HUES6 (cell line): ENCODE results near the gene POLR1A.

Source experiments
- H3K27ac ChIP-seq: 2 replicates; pipeline ENCODE4 v1.7.0; 2013; ENCODE audit warnings: low read depth, mild to moderate bottlenecking, low read length, inconsistent platforms
- H3K27me3 ChIP-seq: 2 replicates; pipeline ENCODE4 v1.6.1; 2013; ENCODE audit warnings: low read length; ENCODE audit not compliant: control insufficient read depth, insufficient read depth
- H3K36me3 ChIP-seq: 2 replicates; pipeline ENCODE4 v1.6.1; 2013; ENCODE audit warnings: low read length; ENCODE audit not compliant: control insufficient read depth, insufficient read depth
- H3K4me1 ChIP-seq: 2 replicates; pipeline ENCODE4 v1.6.1; 2013; ENCODE audit warnings: low read length; ENCODE audit not compliant: control insufficient read depth, insufficient read depth
- H3K4me3 ChIP-seq: 2 replicates; pipeline ENCODE4 v1.5.1; 2013; ENCODE audit warnings: low read depth, low read length
- H3K9ac ChIP-seq: one replicate; pipeline ENCODE4 v1.6.1; 2013; ENCODE audit warnings: mild to moderate bottlenecking, low read length
- H3K9me3 ChIP-seq: 2 replicates; pipeline ENCODE4 v1.6.1; 2013; ENCODE audit warnings: low read depth, low read length; ENCODE audit not compliant: control insufficient read depth, insufficient read depth

Gene POLR1A

DNA sequence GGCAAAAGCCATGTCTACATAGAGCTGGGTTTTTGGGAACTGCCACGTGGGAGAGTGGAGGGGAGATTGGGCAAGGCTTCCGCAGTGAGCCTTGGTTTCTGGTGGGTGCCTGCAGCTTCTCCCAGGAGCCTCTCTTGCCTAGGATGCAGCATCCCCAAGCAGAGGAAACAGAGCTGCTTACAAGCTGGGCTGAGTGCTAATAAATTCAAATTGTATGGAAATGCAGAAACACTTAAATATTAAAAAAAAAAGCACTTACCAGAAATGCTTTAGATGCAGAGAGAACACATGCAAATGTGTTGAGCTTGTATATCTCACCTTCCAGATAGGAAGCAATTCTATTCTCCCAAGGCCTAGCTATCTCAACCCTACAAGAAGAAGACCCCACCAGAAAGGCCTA, 120.9 kb downstream of the POLR1A start:
- Histone ChIP-seq H3K4me3 (no peak overlapping the region), H3K36me3 (no peaks in the 10 kb centered on the region)

GRCh38 chr2:85983766-85984165, 121.9 kb downstream of the POLR1A start:
- Histone ChIP-seq H3K4me3 (no peak overlapping the region), H3K4me1 (no peaks in the 10 kb centered on the region), H3K36me3 (no peaks in the 10 kb centered on the region), H3K9ac (no peak overlapping the region), H3K27ac (no peak overlapping the region), H3K27me3 (no peaks in the 10 kb centered on the region), H3K9me3 (no peaks in the 10 kb centered on the region)

More for the DNA sequence above, 120.9 kb downstream of the POLR1A start:
- Histone ChIP-seq H3K9me3 (no peaks in the 10 kb centered on the region), H3K4me1 (no peaks in the 10 kb centered on the region), H3K9ac (no peak overlapping the region), H3K27ac (no peak overlapping the region), H3K27me3 (no peaks in the 10 kb centered on the region)

DNA sequence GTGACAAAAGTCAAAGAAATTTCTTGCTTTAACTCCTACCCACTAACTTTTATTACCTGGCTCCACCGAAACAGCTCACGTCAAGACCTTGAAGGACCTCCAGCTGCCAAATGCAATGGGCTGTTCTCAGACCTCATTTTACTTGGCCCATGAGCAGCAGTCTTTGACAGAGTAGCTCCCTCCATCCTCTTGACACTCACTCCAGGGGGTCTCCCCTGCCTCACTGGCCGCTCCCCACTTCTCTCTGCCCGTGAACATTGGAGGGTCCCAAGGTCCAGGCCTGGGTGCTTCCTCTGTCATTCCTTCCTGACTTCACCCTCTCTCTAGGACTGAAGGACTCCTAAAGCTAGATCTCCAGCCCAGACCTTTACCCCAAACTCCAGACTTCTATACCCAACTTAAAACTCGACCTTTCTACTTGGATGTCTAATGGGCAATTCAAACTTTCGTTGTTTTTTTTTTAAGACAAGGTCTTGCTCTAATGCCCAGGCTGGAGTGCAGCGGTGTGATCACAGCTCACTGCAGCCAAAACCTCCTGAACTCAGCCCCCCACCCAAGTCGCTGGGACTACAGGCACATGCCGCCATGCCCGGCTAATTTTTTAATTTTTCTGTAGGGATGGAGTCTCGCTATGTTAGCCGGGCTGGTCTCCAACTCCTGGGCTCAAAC, 124.0 kb downstream of the POLR1A start:
- Histone ChIP-seq H3K27me3 (no peaks in the 10 kb centered on the region), H3K4me3 (no peak overlapping the region), H3K36me3 (no peaks in the 10 kb centered on the region), H3K9ac (no peak overlapping the region), H3K4me1 (no peaks in the 10 kb centered on the region), H3K9me3 (no peaks in the 10 kb centered on the region), H3K27ac (no peak overlapping the region)

GRCh38 chr2:85978883-85979780, 126.6 kb downstream of the POLR1A start:
- Histone ChIP-seq H3K4me1 (no peaks in the 10 kb centered on the region), H3K9ac (no peak overlapping the region), H3K27ac (no peak overlapping the region), H3K9me3 (no peaks in the 10 kb centered on the region), H3K4me3 (no peak overlapping the region), H3K36me3 (no peaks in the 10 kb centered on the region), H3K27me3 (no peaks in the 10 kb centered on the region; the same call in 1 of the 2 replicates)

- H3K9ac ChIP-seq, result no peak overlapping the region
- H3K27ac ChIP-seq, result no peak overlapping the region
- H3K9me3 ChIP-seq, result peaks cover 10% of the 10 kb centered on the region; the same call in 1 of the 2 replicates
- no peaks in the 10 kb centered on the region; the same call in 1 of the 2 replicates for H3K27me3 ChIP-seq
- H3K36me3 ChIP-seq, result no peaks in the 10 kb centered on the region
- H3K4me3 ChIP-seq, result no peak overlapping the region
- H3K4me1 ChIP-seq, result no peaks in the 10 kb centered on the region
Measured at GRCh38 chr2:85976106-85976920, 129.4 kb downstream of the POLR1A start.

GRCh38 chr2:85975581-85975980, 130.1 kb downstream of the POLR1A start:
- Histone ChIP-seq H3K9ac (no peak overlapping the region), H3K27ac (no peak overlapping the region), H3K27me3 (no peaks in the 10 kb centered on the region; the same call in 1 of the 2 replicates), H3K4me1 (no peaks in the 10 kb centered on the region), H3K36me3 (no peaks in the 10 kb centered on the region), H3K4me3 (no peak overlapping the region), H3K9me3 (peaks cover 15% of the 10 kb centered on the region)

DNA sequence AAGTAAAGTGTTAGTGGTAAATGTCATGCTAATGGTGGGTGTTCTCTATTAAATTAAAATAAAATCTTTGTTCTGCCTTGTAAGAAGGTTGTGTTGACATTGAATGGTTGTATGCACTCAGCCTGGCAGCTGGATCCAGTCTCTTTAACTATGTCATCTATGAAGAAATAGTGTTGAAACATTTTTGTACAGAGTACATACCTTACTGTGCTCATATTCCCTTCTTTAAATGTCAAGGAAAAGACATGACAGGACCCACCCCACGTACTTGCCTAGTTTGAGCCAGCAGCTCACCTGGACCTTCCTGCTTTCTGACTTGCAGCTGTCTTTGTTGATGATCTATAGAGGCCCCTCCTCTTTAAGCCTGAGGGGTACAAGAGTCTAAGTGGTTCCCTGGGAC, 131.3 kb downstream of the POLR1A start:
- Histone ChIP-seq H3K27ac (no peak overlapping the region), H3K27me3 (no peaks in the 10 kb centered on the region; the same call in 1 of the 2 replicates), H3K9ac (no peak overlapping the region), H3K4me3 (no peak overlapping the region), H3K9me3 (peaks cover 18% of the 10 kb centered on the region), H3K36me3 (no peaks in the 10 kb centered on the region), H3K4me1 (no peaks in the 10 kb centered on the region)

DNA sequence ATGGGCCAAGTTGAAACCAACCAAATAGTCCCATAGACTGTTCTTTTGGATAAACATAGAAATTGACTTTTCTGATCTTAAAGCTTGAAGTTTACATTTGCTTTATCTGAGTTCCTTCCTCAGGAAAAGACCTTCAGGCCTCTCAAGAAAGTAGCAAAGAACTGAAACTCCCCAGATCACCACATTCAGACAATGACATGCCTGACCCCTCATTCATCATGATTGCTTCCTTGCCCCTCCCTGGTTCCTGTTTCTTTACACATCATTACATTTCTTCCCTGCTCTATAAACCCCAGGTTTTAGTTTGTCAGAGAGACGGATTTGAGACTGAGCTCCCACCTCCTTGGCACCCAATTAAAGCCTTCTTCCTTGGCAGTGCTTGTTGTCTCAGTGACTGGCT, 133.3 kb downstream of the POLR1A start:
- H3K36me3 ChIP-seq, result no peaks in the 10 kb centered on the region
- no peaks in the 10 kb centered on the region; the same call in 1 of the 2 replicates for H3K27me3 ChIP-seq
- H3K4me1 ChIP-seq, result no peaks in the 10 kb centered on the region

DNA sequence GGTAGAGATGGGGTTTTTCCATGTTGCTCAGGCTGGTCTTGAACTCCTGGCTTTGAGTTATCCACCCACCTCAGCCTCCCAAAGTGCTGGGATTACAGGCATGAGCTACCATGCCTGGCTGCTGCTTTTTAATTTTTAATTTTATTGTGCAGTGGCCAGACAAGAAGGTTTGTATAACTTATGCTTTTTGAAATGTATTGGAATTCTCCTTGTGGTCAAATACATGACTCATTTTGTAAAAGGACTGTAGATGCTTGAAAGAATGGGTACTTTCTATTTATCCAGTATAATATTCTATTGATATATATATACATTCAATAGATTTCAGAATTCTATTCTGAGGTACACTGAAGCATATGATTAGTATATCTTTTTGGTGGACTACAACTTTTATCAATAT, 134.3 kb downstream of the POLR1A start:
- Histone ChIP-seq H3K27me3 (no peaks in the 10 kb centered on the region; the same call in 1 of the 2 replicates), H3K27ac (no peak overlapping the region), H3K9me3 (peaks cover 18% of the 10 kb centered on the region), H3K36me3 (no peaks in the 10 kb centered on the region), H3K9ac (no peak overlapping the region), H3K4me1 (no peaks in the 10 kb centered on the region), H3K4me3 (no peak overlapping the region)

More for the DNA sequence above, 133.3 kb downstream of the POLR1A start:
- Histone ChIP-seq H3K9ac (no peak overlapping the region), H3K27ac (no peak overlapping the region), H3K4me3 (no peak overlapping the region), H3K9me3 (peaks cover 18% of the 10 kb centered on the region)
